GM12878 (cell line): ENCODE data around the gene SLC7A1. TPM values are rescaled to one million over a fixed set of nuclear protein-coding genes. Genes with fewer than 3 reads are reported as not detected.

Experiments used
- ATAC-seq: fragments of 200-7000 bp; cut with Tn5 transposase; 3 replicates; pipeline ENCODE4 v1.9.1; 2020; ENCODE audit warnings: mild to moderate bottlenecking, moderate library complexity
- BruUV-seq: library from RNA; stranded (reverse); fragments of 400-500 nt; replicated peaks from 2 replicates; lab custom pipeline; 2021; lab: Mats Ljungman, UMichigan
- CTCF ChIA-PET: fragments of 300-600 bp; sonication (Branson Sonifier 250); formaldehyde crosslinking; extraction: SDS; loops from one replicate; lab custom pipeline; 2021; ENCODE audit warnings: inconsistent platforms; lab: Yijun Ruan, JAX
- POLR2A ChIA-PET: fragments of 350-600 bp; formaldehyde crosslinking; extraction: SDS; loops from one replicate; lab custom pipeline; 2021; ENCODE audit warnings: inconsistent platforms; lab: Charles Lee
- RAD21 ChIA-PET: fragments of 300-600 bp; sonication (Branson Sonifier 250); formaldehyde crosslinking; loops from one replicate; lab custom pipeline; 2023; ENCODE audit warnings: antibody characterized with exemption; ENCODE audit not compliant: unreplicated experiment; lab: Charles Lee
- SMC1A ChIA-PET: fragments of 300-600 bp; sonication (Branson Sonifier 250); formaldehyde crosslinking; loops from one replicate; lab custom pipeline; 2023; ENCODE audit not compliant: unreplicated experiment, uncharacterized antibody; lab: Charles Lee
- DNase-seq: peaks from one replicate; pipeline ENCODE4 v3.0.0-alpha.2; 2011; ENCODE audit warnings: low read depth, low spot score
- FAIRE-seq: peaks from 3 replicates; lab custom pipeline; 2011; peaks lifted over from hg19 to GRCh38; lab: Jason Lieb, UNC
- H2AFZ ChIP-seq: 2 replicates; pipeline ENCODE4 v1.6.0; 2011; ENCODE audit warnings: low read depth, low read length, control low read depth; ENCODE audit not compliant: control insufficient read depth
- H3K27ac ChIP-seq: 2 replicates; pipeline ENCODE4 v1.5.1; 2011; ENCODE audit warnings: control low read depth; ENCODE audit not compliant: control insufficient read depth, insufficient read depth
- H3K27me3 ChIP-seq, 2 experiments: replicated peaks in 1 of 2; 2 replicates each; pipeline versions ENCODE4 v1.6.0 to v1.6.1; 2011; ENCODE audit warnings: low read length in 1 of 2; ENCODE audit not compliant: control insufficient read depth in 2 of 2, insufficient read depth in 2 of 2
- H3K36me3 ChIP-seq, 2 experiments: 2 replicates each; pipeline ENCODE4 v1.5.1; 2011; ENCODE audit warnings: low read length in 1 of 2; ENCODE audit not compliant: control insufficient read depth in 2 of 2, insufficient read depth in 2 of 2
- H3K4me1 ChIP-seq: 2 replicates; pipeline ENCODE4 v1.6.1; 2011; ENCODE audit warnings: mild to moderate bottlenecking, low read length, moderate library complexity, mixed read lengths; ENCODE audit not compliant: control insufficient read depth, insufficient read depth
- H3K4me2 ChIP-seq: 2 replicates; pipeline ENCODE4 v1.6.0; 2011; ENCODE audit warnings: control low read depth; ENCODE audit not compliant: control insufficient read depth, insufficient read depth
- H3K4me3 ChIP-seq: fragments of 200-600 bp; sonication (generic); 2 replicates; pipeline ENCODE4 v1.5.1; 2016
- H3K79me2 ChIP-seq: 2 replicates; pipeline ENCODE4 v1.6.0; 2011; ENCODE audit warnings: low read length; ENCODE audit not compliant: control insufficient read depth, insufficient read depth
- H3K9ac ChIP-seq: 2 replicates; pipeline ENCODE4 v1.8.0; 2011; ENCODE audit warnings: low read length, control low read depth, mixed read lengths; ENCODE audit not compliant: control insufficient read depth, insufficient read depth
- H3K9me3 ChIP-seq: replicated peaks from 3 replicates; pipeline ENCODE4 v1.5.1; 2011; ENCODE audit warnings: mild to moderate bottlenecking, low read length; ENCODE audit not compliant: control insufficient read depth, insufficient read depth
- H4K20me1 ChIP-seq: 2 replicates; pipeline ENCODE4 v1.6.0; 2011; ENCODE audit not compliant: control insufficient read depth, insufficient read depth
- BRCA1 ChIP-seq: IDR thresholded peaks from 2 replicates; pipeline ENCODE4 v1.6.1; 2011; ENCODE audit warnings: low read depth, low read length, improper control_type of control experiment
- CHD2 ChIP-seq: IDR thresholded peaks from 2 replicates; pipeline ENCODE4 v1.6.1; 2011; ENCODE audit warnings: low read depth, low read length, improper control_type of control experiment, borderline replicate concordance
- ELK1 ChIP-seq: IDR thresholded peaks from 2 replicates; pipeline ENCODE4 v1.6.1; 2012; ENCODE audit warnings: low read depth, low read length, improper control_type of control experiment
- HSF1 ChIP-seq: fragments of 150-350 bp; IDR thresholded peaks from 2 replicates; pipeline ENCODE4 v1.6.1; 2014; ENCODE audit warnings: mild to moderate bottlenecking, low read depth, low read length
- IRF3 ChIP-seq: fragments of 450-650 bp; IDR thresholded peaks from 2 replicates; pipeline ENCODE4 v1.6.1; 2014; ENCODE audit warnings: mild to moderate bottlenecking
- JUNB ChIP-seq: IDR thresholded peaks from 2 replicates; pipeline ENCODE4 v1.6.1; 2016; ENCODE audit warnings: antibody characterized with exemption, mild to moderate bottlenecking
- JUND ChIP-seq: IDR thresholded peaks from 2 replicates; pipeline ENCODE4 v1.6.1; 2012; ENCODE audit warnings: low read depth, mild to moderate bottlenecking, low read length, improper control_type of control experiment, moderate library complexity
- MTA3 ChIP-seq: IDR thresholded peaks from 2 replicates; pipeline ENCODE4 v1.6.1; 2012; ENCODE audit warnings: low read length, inconsistent platforms, borderline replicate concordance
- MYB ChIP-seq: fragments of 150-350 bp; IDR thresholded peaks from 2 replicates; pipeline ENCODE4 v1.6.1; 2014; ENCODE audit warnings: mild to moderate bottlenecking, low read depth, low read length, borderline replicate concordance
- POLR2A ChIP-seq: IDR thresholded peaks from 2 replicates; pipeline ENCODE4 v1.6.1; 2011; ENCODE audit warnings: low read depth, mild to moderate bottlenecking, low read length
- SMC3 ChIP-seq: IDR thresholded peaks from 2 replicates; pipeline ENCODE4 v1.6.1; 2011; ENCODE audit warnings: low read length, improper control_type of control experiment, borderline replicate concordance
- WGBS: methylation state at CpG from one replicate; pipeline ENCODE4 v1.1.6; 2016; ENCODE audit warnings: low lambda C conversion rate; ENCODE audit not compliant: insufficient replicate concordance, insufficient coverage; ENCODE audit errors: missing lambda C conversion rate; 5-methylcytosine and 5-hydroxymethylcytosine counted together
- in situ Hi-C: fragments of 300-500 bp; cut with MboI; formaldehyde crosslinking; loops from 9 replicates; pipeline ENCODE4 v1.14.3; 2018; ENCODE audit warnings: mixed read lengths
- intact Hi-C: fragments of 100-400 bp; cut with micrococcal nuclease; formaldehyde crosslinking; loops from one replicate; pipeline ENCODE4 v1.14.2; 2022; ENCODE audit not compliant: unreplicated experiment
- polyA plus RNA-seq, 11 experiments: library from polyadenylated mRNA; depleted of rRNA in 4 of 11; unstranded in 6 of 11; stranded (reverse) in 5 of 11; fragments of >200 nt; fragmentation: Nextera tagmentation in 4 of 11; fragmentation: Illumina TruSeq in 1 of 11; extraction: Ambion mirVana in 4 of 11; extraction: Trizol in 1 of 11; gene quantifications; 1 replicate in 1 of 11; 2 replicates in 10 of 11; pipeline versions ENCODE4 v1.2.1 to v1.2.3, GENCODE V29; 2011 to 2016; ENCODE audit warnings: inconsistent platforms in 2 of 11, missing spikeins in 2 of 11, low read depth in 1 of 11
- total RNA-seq, 4 experiments: library from RNA; depleted of rRNA in 3 of 4; stranded (reverse); fragments of >200 nt in 3 of 4; fragmentation: Illumina TruSeq in 1 of 4; extraction: Trizol in 1 of 4; gene quantifications; 2 replicates each; pipeline versions ENCODE4 v1.2.1 to v1.2.3, GENCODE V29; 2013 to 2021

Gene SLC7A1
- total and polyA plus RNA-seq, 10 of the 15 experiments (the other 5 are each of a cell fraction or from before 2014, with no cell fraction given), result 6.4 to 91.7 (median 23.4) TPM

- Histone ChIP-seq H2AFZ (no peak overlapping the region), H3K27ac (no peak overlapping the region), H3K79me2 (peaks cover 11% of the 10 kb centered on the region), H3K36me3 (peaks cover 5 to 13% of the 10 kb centered on the region in 2 experiments; a peak in 3 of 4 replicates), H3K9ac (no peak overlapping the region), H3K9me3 (no peaks in the 10 kb centered on the region), H3K4me1 (peaks cover 4% of the 10 kb centered on the region), H3K4me2 (no peak overlapping the region), H3K4me3 (no peak overlapping the region), H4K20me1 (0 out of 2 replicates have a peak, but pooled peaks cover 4% of the 10 kb centered on the region), H3K27me3 (no peaks in the 10 kb centered on the region)
- SMC1A ChIA-PET, result no interaction called here
- BruUV-seq, result no TSS peak
- 99% methylated on average over 14 of the region's 14 CpGs for WGBS
- no peak for ATAC-seq
- no peak for DNase-seq
- CTCF ChIA-PET, result no interaction called here
- POLR2A ChIA-PET, result no interaction called here
- RAD21 ChIA-PET, result no interaction called here
- TF ChIP-seq POLR2A (peak; percentile 24; the same call in 1 of the 2 replicates), MYB (no peak), IRF3 (no peak)
- no peak for FAIRE-seq
- intact Hi-C loops, result no loop called here
- in situ Hi-C loops, result no loop called here
Observed at GRCh38 chr13:29537736-29538651, 57.5 kb downstream of the SLC7A1 start.

- H3K9me3 ChIP-seq, result no peaks in the 10 kb centered on the region
- no peaks in the 10 kb centered on the region for H3K4me1 ChIP-seq
- 84% methylated on average over 5 of the region's 7 CpGs for WGBS
- in situ Hi-C loops (no loop called here), intact Hi-C loops (no loop called here)
- POLR2A ChIA-PET, result interaction anchor here (0.6 kb wide), 1 partner anchor 416 kb away, joined by 3 read pairs; no protein-coding TSS in a partner anchor
- no peaks in the 10 kb centered on the region for H3K27me3 ChIP-seq
- H2AFZ ChIP-seq, result no peak overlapping the region
- RAD21 ChIA-PET, result no interaction called here
- no peak for ATAC-seq
- no peak for FAIRE-seq
- 0 out of 2 replicates have a peak, but pooled peaks cover 4% of the 10 kb centered on the region for H4K20me1 ChIP-seq
- BruUV-seq, result no TSS peak
- no peak overlapping the region for H3K9ac ChIP-seq
- SMC1A ChIA-PET, result no interaction called here
- H3K36me3 ChIP-seq, result peaks cover 9 to 16% of the 10 kb centered on the region in 2 experiments
- no peak overlapping the region for H3K27ac ChIP-seq
- no peak for DNase-seq
- peaks cover 7% of the 10 kb centered on the region for H3K79me2 ChIP-seq
- CTCF ChIA-PET, result no interaction called here
- H3K4me2 ChIP-seq, result no peak overlapping the region
- H3K4me3 ChIP-seq, result no peak overlapping the region
- TF ChIP-seq IRF3 (no peak), JUND (no peak), MTA3 (no peak), ELK1 (no peak), BRCA1 (no peak), HSF1 (no peak), SMC3 (no peak), JUNB (no peak), CHD2 (no peak)
Observed at GRCh38 chr13:29536853-29537252, 58.6 kb downstream of the SLC7A1 start.
